GM12878 (cell line): Measurements from ENCODE around the gene WDR18. TPM values are rescaled to one million over a fixed set of nuclear protein-coding genes. Genes with fewer than 3 reads are reported as not detected.

ENCODE experiments used
- JUNB ChIP-seq: IDR thresholded peaks from 2 replicates; pipeline ENCODE4 v1.6.1; 2016; ENCODE audit warnings: antibody characterized with exemption, mild to moderate bottlenecking
- polyA plus RNA-seq, 11 experiments: library from polyadenylated mRNA; depleted of rRNA in 4 of 11; unstranded in 6 of 11; stranded (reverse) in 5 of 11; fragments of >200 nt; fragmentation: Nextera tagmentation in 4 of 11; fragmentation: Illumina TruSeq in 1 of 11; extraction: Ambion mirVana in 4 of 11; extraction: Trizol in 1 of 11; gene quantifications; 1 replicate in 1 of 11; 2 replicates in 10 of 11; pipeline versions ENCODE4 v1.2.1 to v1.2.3, GENCODE V29; 2011 to 2016; ENCODE audit warnings: inconsistent platforms in 2 of 11, missing spikeins in 2 of 11, low read depth in 1 of 11
- total RNA-seq, 4 experiments: library from RNA; depleted of rRNA in 3 of 4; stranded (reverse); fragments of >200 nt in 3 of 4; fragmentation: Illumina TruSeq in 1 of 4; extraction: Trizol in 1 of 4; gene quantifications; 2 replicates each; pipeline versions ENCODE4 v1.2.1 to v1.2.3, GENCODE V29; 2013 to 2021
- TF ChIP-seq, protein P1 (sequence below): fragments of 450-650 bp; conservative IDR thresholded peaks from 2 replicates; pipeline ENCODE4 v1.6.1; 2017; ENCODE audit warnings: mild to moderate bottlenecking, moderate library complexity
- TF ChIP-seq, protein P2 (sequence below): fragments of 150-350 bp; IDR thresholded peaks from 2 replicates; pipeline ENCODE4 v1.6.1; 2016; ENCODE audit warnings: low read depth, low read length

The WDR18 gene
- total and polyA plus RNA-seq, 10 of the 15 experiments (the other 5 are each of a cell fraction or from before 2014, with no cell fraction given), result 3.0 to 206 (median 62.3) TPM

DNA sequence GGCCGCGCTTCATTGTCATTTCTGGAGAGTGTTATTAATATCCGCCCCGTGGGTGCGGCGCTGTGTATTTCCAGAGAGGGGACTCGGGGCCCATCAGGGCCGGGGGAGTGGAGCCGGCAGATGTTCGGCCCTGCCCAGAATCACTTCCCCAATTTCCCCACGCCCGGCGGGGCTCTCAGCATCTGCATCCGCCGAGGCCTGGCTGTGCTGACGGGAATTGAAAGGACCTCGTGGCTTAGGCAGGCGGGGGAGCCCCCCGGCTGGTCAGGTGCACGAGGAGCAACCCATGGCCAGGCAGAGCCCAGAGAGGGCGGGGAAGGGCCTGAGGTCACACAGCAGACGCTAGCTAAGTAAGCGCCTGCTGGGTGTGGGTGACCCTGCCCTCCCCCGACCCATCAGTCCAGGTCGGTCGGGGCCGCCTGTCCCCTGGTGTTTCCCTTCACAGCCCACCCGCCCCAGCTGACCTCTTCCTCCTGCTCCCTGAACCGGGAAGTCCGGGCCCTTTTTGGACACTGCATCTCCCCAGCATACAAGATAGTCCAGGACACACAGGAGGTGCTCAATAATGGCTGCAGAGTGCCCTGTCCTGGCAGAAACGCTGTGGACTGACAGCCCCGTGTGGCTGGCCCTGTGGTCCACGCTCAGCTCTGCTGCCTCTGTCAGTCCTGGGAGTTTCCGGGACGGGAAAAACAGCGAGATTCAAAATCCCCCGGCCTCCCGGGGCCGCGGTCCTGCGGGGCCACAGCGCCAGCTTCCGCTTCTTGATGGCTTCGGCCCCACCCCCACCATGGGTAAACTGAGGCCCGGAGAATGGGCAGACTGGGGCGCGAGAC, 36.2 kb upstream of the WDR18 start (continued):
- TF ChIP-seq, protein P1, sequence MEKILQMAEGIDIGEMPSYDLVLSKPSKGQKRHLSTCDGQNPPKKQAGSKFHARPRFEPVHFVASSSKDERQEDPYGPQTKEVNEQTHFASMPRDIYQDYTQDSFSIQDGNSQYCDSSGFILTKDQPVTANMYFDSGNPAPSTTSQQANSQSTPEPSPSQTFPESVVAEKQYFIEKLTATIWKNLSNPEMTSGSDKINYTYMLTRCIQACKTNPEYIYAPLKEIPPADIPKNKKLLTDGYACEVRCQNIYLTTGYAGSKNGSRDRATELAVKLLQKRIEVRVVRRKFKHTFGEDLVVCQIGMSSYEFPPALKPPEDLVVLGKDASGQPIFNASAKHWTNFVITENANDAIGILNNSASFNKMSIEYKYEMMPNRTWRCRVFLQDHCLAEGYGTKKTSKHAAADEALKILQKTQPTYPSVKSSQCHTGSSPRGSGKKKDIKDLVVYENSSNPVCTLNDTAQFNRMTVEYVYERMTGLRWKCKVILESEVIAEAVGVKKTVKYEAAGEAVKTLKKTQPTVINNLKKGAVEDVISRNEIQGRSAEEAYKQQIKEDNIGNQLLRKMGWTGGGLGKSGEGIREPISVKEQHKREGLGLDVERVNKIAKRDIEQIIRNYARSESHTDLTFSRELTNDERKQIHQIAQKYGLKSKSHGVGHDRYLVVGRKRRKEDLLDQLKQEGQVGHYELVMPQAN, result peak; percentile 13; the same call in 1 of the 2 replicates
- peak; percentile 93 for TF ChIP-seq JUNB
- TF ChIP-seq, protein P2, sequence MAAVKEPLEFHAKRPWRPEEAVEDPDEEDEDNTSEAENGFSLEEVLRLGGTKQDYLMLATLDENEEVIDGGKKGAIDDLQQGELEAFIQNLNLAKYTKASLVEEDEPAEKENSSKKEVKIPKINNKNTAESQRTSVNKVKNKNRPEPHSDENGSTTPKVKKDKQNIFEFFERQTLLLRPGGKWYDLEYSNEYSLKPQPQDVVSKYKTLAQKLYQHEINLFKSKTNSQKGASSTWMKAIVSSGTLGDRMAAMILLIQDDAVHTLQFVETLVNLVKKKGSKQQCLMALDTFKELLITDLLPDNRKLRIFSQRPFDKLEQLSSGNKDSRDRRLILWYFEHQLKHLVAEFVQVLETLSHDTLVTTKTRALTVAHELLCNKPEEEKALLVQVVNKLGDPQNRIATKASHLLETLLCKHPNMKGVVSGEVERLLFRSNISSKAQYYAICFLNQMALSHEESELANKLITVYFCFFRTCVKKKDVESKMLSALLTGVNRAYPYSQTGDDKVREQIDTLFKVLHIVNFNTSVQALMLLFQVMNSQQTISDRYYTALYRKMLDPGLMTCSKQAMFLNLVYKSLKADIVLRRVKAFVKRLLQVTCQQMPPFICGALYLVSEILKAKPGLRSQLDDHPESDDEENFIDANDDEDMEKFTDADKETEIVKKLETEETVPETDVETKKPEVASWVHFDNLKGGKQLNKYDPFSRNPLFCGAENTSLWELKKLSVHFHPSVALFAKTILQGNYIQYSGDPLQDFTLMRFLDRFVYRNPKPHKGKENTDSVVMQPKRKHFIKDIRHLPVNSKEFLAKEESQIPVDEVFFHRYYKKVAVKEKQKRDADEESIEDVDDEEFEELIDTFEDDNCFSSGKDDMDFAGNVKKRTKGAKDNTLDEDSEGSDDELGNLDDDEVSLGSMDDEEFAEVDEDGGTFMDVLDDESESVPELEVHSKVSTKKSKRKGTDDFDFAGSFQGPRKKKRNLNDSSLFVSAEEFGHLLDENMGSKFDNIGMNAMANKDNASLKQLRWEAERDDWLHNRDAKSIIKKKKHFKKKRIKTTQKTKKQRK, result no peak
